ENCODE measurements around the gene PRDM12. TPM values are rescaled to one million over a fixed set of nuclear protein-coding genes. Genes with fewer than 3 reads are reported as not detected.

Gene PRDM12
- total and polyA plus RNA-seq, 2 of the 8 experiments (the other 6 are each of a cell fraction or from before 2014, with no cell fraction given) = 0.14 to 0.22 TPM

DNA sequence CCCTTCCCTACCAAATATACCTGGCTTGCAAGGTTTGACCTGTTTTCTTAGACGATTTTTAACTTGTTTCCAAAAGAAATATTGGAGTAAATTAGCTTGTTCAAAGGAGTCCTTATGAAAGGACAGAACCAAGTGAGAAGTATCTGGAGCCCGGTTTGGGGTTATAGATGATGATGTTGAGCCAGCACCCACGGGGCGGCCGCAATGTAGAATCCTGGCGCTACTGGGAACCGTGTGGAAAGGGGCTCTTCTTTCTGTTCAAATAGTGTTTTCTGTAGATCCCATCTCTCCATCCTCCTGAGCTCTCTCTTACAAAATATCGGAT is 28.7 kb downstream of the PRDM12 start (continued):
- TF ChIP-seq SIN3A (conservative IDR thresholded peaks at IDR 0.05 in 1 of 2, IDR thresholded peaks at IDR 0.05 in 1 of 2; ENCODE audit: low read depth in 1 of 2, low read length in 2 of 2) (no peak), JUN (IDR thresholded peaks at IDR 0.05; ENCODE audit: low read depth, low read length) (no peak)
